Astrocyte of the cerebellum (primary cell): ENCODE measurements around the gene EFEMP2.

Experiments
- DNase-seq: peaks from one replicate; pipeline ENCODE4 v3.0.0-alpha.2; 2011; ENCODE audit warnings: low read depth
- H3K4me3 ChIP-seq: 2 replicates; pipeline ENCODE4 v1.5.1; 2011; ENCODE audit warnings: mild to moderate bottlenecking, low read depth, low read length, moderate library complexity
- CTCF ChIP-seq: IDR thresholded peaks from 2 replicates; pipeline ENCODE4 v1.5.1; 2012; ENCODE audit warnings: low read length, low read depth, moderate library complexity, mild to moderate bottlenecking; ENCODE audit errors: missing control alignments
- in situ Hi-C: cut with HindIII; loops from 2 replicates; pipeline ENCODE4 v1.10.0; 2017; ENCODE audit warnings: low sequenced_read_pairs

EFEMP2 gene

GRCh38 chr11:65912845-65913244 is 40.2 kb upstream of the EFEMP2 start:
- no peak for DNase-seq
- no peak for TF ChIP-seq CTCF
- in situ Hi-C loops, result no loop called here
- H3K4me3 ChIP-seq, result no peak overlapping the region

GRCh38 chr11:65911682-65912568 is 39.3 kb upstream of the EFEMP2 start:
- H3K4me3 ChIP-seq, result no peak overlapping the region
- in situ Hi-C loops, result no loop called here
- TF ChIP-seq CTCF, result peak; percentile 23
- no peak for DNase-seq

GRCh38 chr11:65907878-65908277 is 35.3 kb upstream of the EFEMP2 start:
- H3K4me3 ChIP-seq, result no peak overlapping the region
- no peak for DNase-seq
- in situ Hi-C loops, result no loop called here
- TF ChIP-seq CTCF, result no peak

- in situ Hi-C loops, result no loop called here
- H3K4me3 ChIP-seq, result no peak overlapping the region
- no peak for DNase-seq
- no peak for TF ChIP-seq CTCF
Measured at GRCh38 chr11:65906602-65907001, 34.0 kb upstream of the EFEMP2 start.

- no peak for TF ChIP-seq CTCF
Measured at GRCh38 chr11:65903715-65904114, 31.1 kb upstream of the EFEMP2 start.

GRCh38 chr11:65903068-65903481 is 30.5 kb upstream of the EFEMP2 start:
- H3K4me3 ChIP-seq, result no peak overlapping the region
- in situ Hi-C loops, result no loop called here
- TF ChIP-seq CTCF, result no peak
- DNase-seq, result no peak

More at GRCh38 chr11:65903715-65904114, 31.1 kb upstream of the EFEMP2 start:
- H3K4me3 ChIP-seq, result no peak overlapping the region
- DNase-seq, result no peak
- in situ Hi-C loops, result no loop called here
